GM23338 (cell line): ENCODE results near the gene GNB5. TPM values are rescaled to one million over a fixed set of nuclear protein-coding genes. Genes with fewer than 3 reads are reported as not detected.

Experiments used
- ATAC-seq: fragments of 200-7000 bp; cut with Tn5 transposase; 3 replicates; pipeline ENCODE4 v1.9.1; 2020
- DNase-seq: peaks from one replicate; pipeline ENCODE4 v3.0.0-alpha.2; 2015; ENCODE audit warnings: low spot score
- H2AFZ ChIP-seq: fragments of 200-600 bp; sonication (generic); 2 replicates; pipeline ENCODE4 v1.8.0; 2016; ENCODE audit warnings: antibody characterized with exemption, mild to moderate bottlenecking, moderate library complexity
- H3F3A ChIP-seq: fragments of 200-600 bp; sonication (generic); replicated peaks from 2 replicates; pipeline ENCODE4 v1.8.0; 2017; ENCODE audit warnings: antibody characterized with exemption, mixed run types, low read depth
- H3K27ac ChIP-seq: fragments of 200-600 bp; sonication (generic); 2 replicates; pipeline ENCODE4 v1.6.1; 2016; ENCODE audit warnings: low read depth
- H3K27me3 ChIP-seq: fragments of 200-600 bp; sonication (generic); 2 replicates; pipeline ENCODE4 v1.8.0; 2016; ENCODE audit warnings: mild to moderate bottlenecking, mixed run types, moderate library complexity; ENCODE audit not compliant: insufficient read depth
- H3K36me3 ChIP-seq: fragments of 200-600 bp; sonication (generic); 2 replicates; pipeline ENCODE4 v1.8.0; 2016; ENCODE audit warnings: mild to moderate bottlenecking; ENCODE audit not compliant: insufficient read depth
- H3K4me1 ChIP-seq: fragments of 200-600 bp; sonication (generic); 2 replicates; pipeline ENCODE4 v1.8.0; 2016; ENCODE audit warnings: mild to moderate bottlenecking, moderate library complexity; ENCODE audit not compliant: insufficient read depth
- H3K4me2 ChIP-seq: fragments of 200-600 bp; sonication (generic); 2 replicates; pipeline ENCODE4 v1.7.1; 2017; ENCODE audit warnings: mixed run types
- H3K4me3 ChIP-seq: fragments of 200-600 bp; sonication (generic); 2 replicates; pipeline ENCODE4 v1.6.1; 2016; ENCODE audit warnings: mixed run types
- H3K79me2 ChIP-seq: fragments of 200-600 bp; sonication (generic); replicated peaks from 2 replicates; pipeline ENCODE4 v1.8.0; 2017; ENCODE audit warnings: mild to moderate bottlenecking; ENCODE audit not compliant: insufficient read depth
- H3K9me2 ChIP-seq: fragments of 200-600 bp; sonication (generic); 2 replicates; pipeline ENCODE4 v1.8.0; 2017; ENCODE audit not compliant: insufficient read depth
- H4K20me1 ChIP-seq: fragments of 200-600 bp; sonication (generic); replicated peaks from 2 replicates; pipeline ENCODE4 v1.8.0; 2017; ENCODE audit warnings: mild to moderate bottlenecking; ENCODE audit not compliant: insufficient read depth
- H3K27ac Mint-ChIP-seq: 2 replicates; pipeline ENCODE4 v1.8.0; 2020; ENCODE audit warnings: inconsistent platforms, mild to moderate bottlenecking, moderate library complexity, mixed read lengths
- H3K27me3 Mint-ChIP-seq: 3 replicates; pipeline ENCODE4 v1.8.0; 2022; ENCODE audit warnings: low read depth, mild to moderate bottlenecking, moderate library complexity, mixed read lengths, inconsistent platforms; ENCODE audit not compliant: insufficient read depth, poor library complexity
- H3K36me3 Mint-ChIP-seq: 3 replicates; pipeline ENCODE4 v1.8.0; 2021; ENCODE audit warnings: low read depth, mild to moderate bottlenecking, inconsistent platforms, moderate library complexity, mixed read lengths
- H3K4me1 Mint-ChIP-seq: 3 replicates; pipeline ENCODE4 v1.8.0; 2020; ENCODE audit warnings: mild to moderate bottlenecking, inconsistent platforms, mixed read lengths
- H3K4me3 Mint-ChIP-seq: 3 replicates; pipeline ENCODE4 v1.8.0; 2021; ENCODE audit warnings: moderate library complexity, mild to moderate bottlenecking, inconsistent platforms, mixed read lengths
- H3K9me3 Mint-ChIP-seq: 3 replicates; pipeline ENCODE4 v1.8.0; 2020; ENCODE audit warnings: moderate library complexity, mild to moderate bottlenecking, inconsistent platforms, mixed read lengths
- CREB1 ChIP-seq: fragments of 250-450 bp; sonication (Bioruptor Pico); IDR thresholded peaks from 2 replicates; pipeline ENCODE4 v1.5.0; 2020; ENCODE audit warnings: low read depth, mild to moderate bottlenecking, moderate library complexity
- CTCF ChIP-seq, 2 experiments: fragments of 200-600 bp in 1 of 2; sonication (generic) in 1 of 2; conservative IDR thresholded peaks; 2 replicates each; pipeline versions ENCODE4 v1.5.1 to v1.6.1; 2016 to 2017; ENCODE audit warnings: antibody characterized with exemption in 2 of 2, low read depth in 2 of 2, mild to moderate bottlenecking in 2 of 2, moderate library complexity in 1 of 2
- EZH2 ChIP-seq: fragments of 200-600 bp; sonication (generic); IDR thresholded peaks from one replicate; pipeline ENCODE4 v1.8.0; 2017; ENCODE audit warnings: antibody characterized with exemption, mild to moderate bottlenecking, low read depth; ENCODE audit not compliant: unreplicated experiment
- JUNB ChIP-seq: IDR thresholded peaks from one replicate; pipeline ENCODE4 v1.6.1; 2016; ENCODE audit warnings: antibody characterized with exemption; ENCODE audit not compliant: unreplicated experiment
- ZNF331 ChIP-seq: fragments of 250-450 bp; sonication (Bioruptor Pico); IDR thresholded peaks from 2 replicates; pipeline ENCODE4 v1.5.0; 2020; ENCODE audit warnings: low read depth, mild to moderate bottlenecking, moderate library complexity
- ZNF462 ChIP-seq: fragments of 250-450 bp; sonication (Bioruptor Pico); IDR thresholded peaks from 2 replicates; pipeline ENCODE4 v1.5.0; 2020; ENCODE audit warnings: mild to moderate bottlenecking, moderate library complexity
- polyA plus RNA-seq: library from polyadenylated mRNA; unstranded; fragments of >200 nt; fragmentation: Nextera tagmentation; extraction: Ambion mirVana; gene quantifications from 2 replicates; pipeline ENCODE4 v1.2.1, GENCODE V29; 2016
- total RNA-seq: library from RNA; depleted of rRNA; stranded (reverse); fragments of >200 nt; shearing (Covaris generic); gene quantifications from 2 replicates; pipeline ENCODE4 v1.2.3, GENCODE V29; 2014
- TF ChIP-seq, protein P1 (sequence below): IDR thresholded peaks from one replicate; pipeline ENCODE4 v1.6.1; 2018; ENCODE audit warnings: antibody characterized with exemption; ENCODE audit not compliant: unreplicated experiment
- TF ChIP-seq, protein P2 (sequence below): IDR thresholded peaks from 2 replicates; pipeline ENCODE4 v1.6.1; 2016; ENCODE audit warnings: antibody characterized with exemption

The GNB5 gene
- total and polyA plus RNA-seq, 2 experiments from 2014 or later = 23.0 to 40.8 TPM

DNA sequence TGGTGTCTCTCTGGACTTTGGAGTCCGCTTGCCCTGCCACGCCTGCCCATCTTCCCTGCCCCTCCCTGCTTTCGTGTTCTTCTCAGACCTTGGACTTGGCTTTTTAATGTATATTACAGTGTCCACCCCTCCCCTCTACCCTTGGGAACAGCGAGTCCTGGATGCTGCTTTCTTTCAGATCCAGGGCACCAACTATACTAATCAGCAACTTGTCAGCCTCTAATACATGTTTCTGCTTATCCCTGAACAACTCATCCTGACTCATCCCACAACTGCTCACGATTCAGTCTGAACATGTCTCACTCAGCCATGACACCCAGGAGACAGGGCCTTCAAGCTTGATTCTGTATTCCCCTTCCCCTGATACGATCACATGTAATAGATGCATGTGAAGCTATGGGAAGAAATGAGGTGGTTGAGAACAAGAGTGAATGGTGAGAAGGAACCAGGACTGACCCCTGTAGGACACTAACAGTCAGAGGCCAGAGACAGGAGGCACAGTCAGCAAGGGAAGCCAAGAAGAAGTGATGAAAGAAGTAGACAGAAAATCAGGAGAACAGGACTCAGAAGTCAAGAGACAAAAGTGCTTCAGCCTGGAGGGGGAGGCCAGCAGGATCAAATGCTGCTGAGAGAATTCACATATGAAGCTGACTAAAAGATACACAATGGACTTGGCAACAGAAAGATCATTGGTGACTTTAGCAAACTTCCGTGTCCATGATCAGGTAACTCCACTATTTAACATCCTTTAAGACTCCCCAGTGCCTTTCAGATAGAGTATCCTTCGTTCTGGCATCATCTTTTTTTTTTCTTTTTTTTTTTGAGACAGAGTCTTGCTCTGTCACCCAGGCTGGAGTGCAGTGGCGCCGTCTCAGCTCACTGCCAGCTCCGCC lies 114.1 kb downstream of the GNB5 start (continued):
- TF ChIP-seq CTCF (conservative IDR thresholded peaks at IDR 0.05; ENCODE audit: low read depth in 2 of 2) = no peak
- TF ChIP-seq ZNF331 (CRISPR knock-in tag) = no peak
- TF ChIP-seq JUNB = no peak
- TF ChIP-seq CREB1 (CRISPR knock-in tag) = no peak
- TF ChIP-seq, protein P1, sequence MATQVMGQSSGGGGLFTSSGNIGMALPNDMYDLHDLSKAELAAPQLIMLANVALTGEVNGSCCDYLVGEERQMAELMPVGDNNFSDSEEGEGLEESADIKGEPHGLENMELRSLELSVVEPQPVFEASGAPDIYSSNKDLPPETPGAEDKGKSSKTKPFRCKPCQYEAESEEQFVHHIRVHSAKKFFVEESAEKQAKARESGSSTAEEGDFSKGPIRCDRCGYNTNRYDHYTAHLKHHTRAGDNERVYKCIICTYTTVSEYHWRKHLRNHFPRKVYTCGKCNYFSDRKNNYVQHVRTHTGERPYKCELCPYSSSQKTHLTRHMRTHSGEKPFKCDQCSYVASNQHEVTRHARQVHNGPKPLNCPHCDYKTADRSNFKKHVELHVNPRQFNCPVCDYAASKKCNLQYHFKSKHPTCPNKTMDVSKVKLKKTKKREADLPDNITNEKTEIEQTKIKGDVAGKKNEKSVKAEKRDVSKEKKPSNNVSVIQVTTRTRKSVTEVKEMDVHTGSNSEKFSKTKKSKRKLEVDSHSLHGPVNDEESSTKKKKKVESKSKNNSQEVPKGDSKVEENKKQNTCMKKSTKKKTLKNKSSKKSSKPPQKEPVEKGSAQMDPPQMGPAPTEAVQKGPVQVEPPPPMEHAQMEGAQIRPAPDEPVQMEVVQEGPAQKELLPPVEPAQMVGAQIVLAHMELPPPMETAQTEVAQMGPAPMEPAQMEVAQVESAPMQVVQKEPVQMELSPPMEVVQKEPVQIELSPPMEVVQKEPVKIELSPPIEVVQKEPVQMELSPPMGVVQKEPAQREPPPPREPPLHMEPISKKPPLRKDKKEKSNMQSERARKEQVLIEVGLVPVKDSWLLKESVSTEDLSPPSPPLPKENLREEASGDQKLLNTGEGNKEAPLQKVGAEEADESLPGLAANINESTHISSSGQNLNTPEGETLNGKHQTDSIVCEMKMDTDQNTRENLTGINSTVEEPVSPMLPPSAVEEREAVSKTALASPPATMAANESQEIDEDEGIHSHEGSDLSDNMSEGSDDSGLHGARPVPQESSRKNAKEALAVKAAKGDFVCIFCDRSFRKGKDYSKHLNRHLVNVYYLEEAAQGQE = no peak
- TF ChIP-seq, protein P2, sequence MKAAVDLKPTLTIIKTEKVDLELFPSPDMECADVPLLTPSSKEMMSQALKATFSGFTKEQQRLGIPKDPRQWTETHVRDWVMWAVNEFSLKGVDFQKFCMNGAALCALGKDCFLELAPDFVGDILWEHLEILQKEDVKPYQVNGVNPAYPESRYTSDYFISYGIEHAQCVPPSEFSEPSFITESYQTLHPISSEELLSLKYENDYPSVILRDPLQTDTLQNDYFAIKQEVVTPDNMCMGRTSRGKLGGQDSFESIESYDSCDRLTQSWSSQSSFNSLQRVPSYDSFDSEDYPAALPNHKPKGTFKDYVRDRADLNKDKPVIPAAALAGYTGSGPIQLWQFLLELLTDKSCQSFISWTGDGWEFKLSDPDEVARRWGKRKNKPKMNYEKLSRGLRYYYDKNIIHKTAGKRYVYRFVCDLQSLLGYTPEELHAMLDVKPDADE = no peak
- no peak for TF ChIP-seq EZH2

DNA sequence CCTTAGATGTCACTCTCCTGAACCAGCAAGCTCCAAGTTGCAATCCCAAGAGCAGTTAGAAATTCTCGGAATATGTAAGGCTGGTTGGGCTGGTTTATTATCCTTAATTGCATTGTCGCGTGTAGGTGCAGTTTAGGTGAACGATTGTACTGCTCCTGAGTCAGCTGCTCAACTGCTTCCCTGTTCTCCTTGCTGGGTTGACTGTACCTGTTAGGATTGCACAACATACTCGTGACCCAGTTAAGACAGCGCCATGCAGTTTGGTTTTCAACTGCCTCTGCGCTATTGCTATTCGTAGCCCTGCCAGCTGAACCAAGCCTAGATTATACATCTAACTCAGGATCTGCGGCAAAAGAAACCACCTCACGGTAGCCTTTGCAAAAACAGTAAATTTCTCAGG lies 119.6 kb downstream of the GNB5 start:
- no peak overlapping the region for H3K4me3 ChIP-seq
- no peak overlapping the region for H3K27ac ChIP-seq
- H3K27me3 Mint-ChIP-seq = peaks cover 3% of the 10 kb centered on the region
- H3K4me3 Mint-ChIP-seq = no peak overlapping the region
- no peaks in the 10 kb centered on the region for H4K20me1 ChIP-seq
- no peaks in the 10 kb centered on the region for H3K9me3 Mint-ChIP-seq
- no peak overlapping the region for H2AFZ ChIP-seq
- H3K4me1 ChIP-seq = no peaks in the 10 kb centered on the region
- H3K4me1 Mint-ChIP-seq = peaks cover 7% of the 10 kb centered on the region
- ATAC-seq (no peak), DNase-seq (no peak)
- H3K36me3 Mint-ChIP-seq = no peaks in the 10 kb centered on the region
- 0 out of 2 replicates have a peak, but pooled peaks cover 2% of the 10 kb centered on the region for H3F3A ChIP-seq
- no peak overlapping the region for H3K27ac Mint-ChIP-seq
- no peak overlapping the region for H3K4me2 ChIP-seq
- H3K27me3 ChIP-seq = no peaks in the 10 kb centered on the region
- H3K36me3 ChIP-seq = no peaks in the 10 kb centered on the region
- H3K79me2 ChIP-seq = no peaks in the 10 kb centered on the region
- H3K9me2 ChIP-seq = no peaks in the 10 kb centered on the region
- TF ChIP-seq ZNF462 (CRISPR knock-in tag) = no peak
- TF ChIP-seq CTCF (conservative IDR thresholded peaks at IDR 0.05; ENCODE audit: low read depth in 2 of 2) = no peak
